NB4 (cell line): ENCODE results near the gene SGSH.

ENCODE experiments used
- DNase-seq: peaks from one replicate; pipeline ENCODE4 v3.0.0; 2010; ENCODE audit warnings: low read depth
- H3K4me3 ChIP-seq: one replicate; pipeline ENCODE4 v1.5.1; 2011; ENCODE audit warnings: mild to moderate bottlenecking, low read depth, low read length, moderate library complexity
- CTCF ChIP-seq: IDR thresholded peaks from one replicate; pipeline ENCODE4 v1.5.1; 2012; ENCODE audit warnings: low read depth, low read length
- MAX ChIP-seq: IDR thresholded peaks from 2 replicates; pipeline ENCODE4 v1.6.1; 2011; ENCODE audit warnings: low read depth, low read length
- MYC ChIP-seq: IDR thresholded peaks from 2 replicates; pipeline ENCODE4 v1.6.1; 2011; ENCODE audit warnings: low read depth, low read length
- POLR2A ChIP-seq: IDR thresholded peaks from 2 replicates; pipeline ENCODE4 v1.6.1; 2011; ENCODE audit warnings: mild to moderate bottlenecking; ENCODE audit not compliant: insufficient read length; ENCODE audit errors: extremely low read depth

SGSH gene

DNA sequence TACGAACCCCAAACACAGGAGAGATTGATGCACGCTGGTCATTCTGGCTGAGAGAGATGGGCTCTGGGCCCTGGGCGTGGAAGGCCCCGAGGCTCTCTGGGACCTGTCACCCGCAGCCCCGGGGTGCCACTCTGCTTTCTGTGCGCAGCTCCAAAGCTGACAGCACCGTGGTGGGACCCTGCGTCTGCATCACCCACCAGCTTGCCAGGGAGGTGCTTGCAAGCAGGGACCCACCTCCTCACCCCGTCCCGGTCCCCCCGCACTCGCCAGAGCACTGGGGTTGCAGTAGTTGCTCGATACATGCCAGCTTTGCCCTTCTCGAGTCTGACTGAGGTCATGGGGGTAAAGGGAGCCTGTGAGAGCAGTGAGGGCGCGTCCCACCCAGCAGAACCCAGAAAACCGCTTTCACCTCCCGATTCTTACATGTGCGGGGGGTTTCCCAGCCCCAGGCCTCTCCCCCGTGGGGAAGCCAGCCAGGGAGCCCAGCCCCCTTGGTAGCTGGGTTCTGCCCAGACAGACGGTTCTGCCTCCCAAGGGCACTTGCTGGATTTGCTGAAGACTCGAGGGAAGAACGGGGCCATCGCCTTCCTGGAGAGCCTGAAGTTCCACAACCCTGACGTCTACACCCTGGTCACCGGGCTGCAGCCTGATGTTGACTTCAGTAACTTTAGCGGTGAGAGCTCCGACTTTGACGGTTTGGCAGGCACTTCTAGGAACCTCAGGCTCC lies 37.9 kb downstream of the SGSH start:
- TF ChIP-seq POLR2A (no peak), MAX (no peak), MYC (no peak), CTCF (no peak)
- DNase-seq = no peak
- H3K4me3 ChIP-seq = no peak overlapping the region

- DNase-seq = no peak
- H3K4me3 ChIP-seq = no peak overlapping the region
- TF ChIP-seq MYC (no peak), MAX (no peak), POLR2A (no peak), CTCF (no peak)
Measured at GRCh38 chr17:80181431-80181830, 38.7 kb downstream of the SGSH start.

DNA sequence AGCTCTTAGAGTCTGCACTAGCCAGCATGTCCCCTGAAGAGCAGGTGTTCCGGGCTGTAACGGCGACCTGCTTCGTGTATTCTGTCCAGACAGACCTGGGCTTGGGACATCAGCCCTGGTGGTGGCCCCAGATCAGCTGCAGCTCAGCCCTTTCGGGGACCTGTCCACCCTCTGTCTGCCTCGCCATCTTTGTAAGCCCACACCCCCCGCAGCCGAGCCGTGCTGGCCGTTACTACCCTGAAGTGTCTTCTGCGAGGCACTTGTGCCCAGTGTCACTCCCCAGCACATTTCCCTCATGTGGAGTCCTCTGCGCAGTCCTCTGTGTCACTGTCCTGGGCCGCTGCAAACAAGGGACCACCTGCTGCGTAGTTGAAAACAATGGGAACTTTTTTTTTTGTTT lies 39.9 kb downstream of the SGSH start:
- no peak for DNase-seq
- TF ChIP-seq MAX (no peak), POLR2A (no peak), CTCF (no peak), MYC (no peak)
- H3K4me3 ChIP-seq = no peak overlapping the region

GRCh38 chr17:80177986-80178595 lies 42.0 kb downstream of the SGSH start:
- no peak for TF ChIP-seq POLR2A
- TF ChIP-seq MYC = no peak
- no peak for TF ChIP-seq CTCF
- no peak for TF ChIP-seq MAX
- H3K4me3 ChIP-seq = no peak overlapping the region
- DNase-seq = no peak

- no peak for DNase-seq
- no peak overlapping the region for H3K4me3 ChIP-seq
- no peak for TF ChIP-seq MYC
- TF ChIP-seq POLR2A = no peak
- no peak for TF ChIP-seq MAX
- TF ChIP-seq CTCF = no peak
Measured at GRCh38 chr17:80176757-80177156, 43.4 kb downstream of the SGSH start.
